ENCODE results near the gene ZNF207. TPM values are rescaled to one million over a fixed set of nuclear protein-coding genes. Genes with fewer than 3 reads are reported as not detected.
A peak's percentile ranks its signal among the peaks of the same experiment; 100 is the strongest.

Gene ZNF207
- total and polyA plus RNA-seq, 2 of the 8 experiments (the other 6 are each of a cell fraction or from before 2014, with no cell fraction given): 268 to 286 TPM

DNA sequence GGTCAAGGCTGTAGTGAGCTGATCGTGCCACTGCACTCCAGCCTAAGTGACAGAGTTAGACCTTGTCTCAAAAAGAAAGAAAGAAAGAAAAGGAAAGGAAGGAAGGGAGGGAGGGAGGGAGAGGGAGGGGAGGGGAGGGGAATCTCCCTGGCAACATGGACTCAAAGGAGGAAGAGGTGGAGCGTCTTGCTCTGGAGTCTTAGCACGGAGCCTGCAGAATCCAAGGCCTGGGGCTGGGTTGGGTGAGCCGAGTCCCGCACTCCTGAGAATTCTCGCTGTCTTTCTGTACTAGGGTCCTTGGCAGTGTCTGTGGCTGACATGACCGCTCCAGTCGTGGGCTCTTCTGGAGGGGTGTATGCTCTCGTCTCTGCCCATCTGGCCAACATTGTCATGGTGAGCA lies 44.9 kb upstream of the ZNF207 start:
- POLR2A ChIA-PET (ENCODE audit: partially characterized antibody): interaction anchor here (0.6 kb wide), 2 partner anchors 50 to 377 kb away, joined by 3 read pairs; no protein-coding TSS in a partner anchor

More for the DNA sequence above, 44.9 kb upstream of the ZNF207 start:
- H3K4me1 ChIP-seq (replicated peaks in 1 of 4; ENCODE audit: control insufficient read depth in 3 of 4, insufficient read depth in 4 of 4, low read length in 3 of 4): peaks cover 17 to 28% (median 21%) of the 10 kb centered on the region in 4 experiments
- H2BK20ac ChIP-seq (ENCODE audit: low read length): peak overlapping the region; percentile 98
- H3K9ac ChIP-seq (replicated peaks in 1 of 4; ENCODE audit: extremely low read depth in 1 of 4, low read depth in 3 of 4, low read length in 3 of 4): no peak overlapping the region
- H3K4me2 ChIP-seq (ENCODE audit: insufficient read depth in 1 of 2, low read depth in 2 of 2, low read length in 2 of 2): peak overlapping the region in 1 of 2 experiments; percentile 54; a peak in 2 of 4 replicates
- 79% methylated on average over 8 of the region's 9 CpGs; no CpG with 5 or more reads in 1 of the 2 experiments for WGBS, 2 experiments (ENCODE audit: extremely low coverage in 1 of 2, insufficient coverage in 1 of 2, insufficient read length in 1 of 2, insufficient replicate concordance in 2 of 2, low coverage in 1 of 2, low lambda C conversion rate in 2 of 2, missing lambda C conversion rate in 1 of 2)
- FAIRE-seq (no peak), DNase-seq (ENCODE audit: low read depth in 1 of 2, low spot score in 2 of 2) (no peak)
- no peak overlapping the region for H3K4me3 ChIP-seq (ENCODE audit: extremely low read depth in 1 of 4, insufficient read depth in 2 of 4, low read depth in 3 of 4, low read length in 4 of 4)
- peak overlapping the region; percentile 13 for H4K5ac ChIP-seq (ENCODE audit: insufficient read length, low read depth, low read length)
- peak overlapping the region; percentile 96 for H2BK5ac ChIP-seq (ENCODE audit: low read depth, low read length)
- H3K23ac ChIP-seq (ENCODE audit: insufficient read length): no peak overlapping the region
- peak overlapping the region; percentile 56; the same call in 1 of the 2 replicates for H3K18ac ChIP-seq (ENCODE audit: extremely low read depth, low read length)
- H4K91ac ChIP-seq (replicated peaks; ENCODE audit: insufficient read length, low read length): peak overlapping the region; percentile 72
- H3K79me2 ChIP-seq (ENCODE audit: control insufficient read depth in 1 of 2, insufficient read depth in 2 of 2, low read length in 2 of 2): no peaks in the 10 kb centered on the region
- H4K8ac ChIP-seq (ENCODE audit: extremely low read depth, insufficient read depth, low read length): no peak overlapping the region
- peak overlapping the region; percentile 97 for H2BK15ac ChIP-seq (ENCODE audit: low read length)
- no peak overlapping the region for H3K27ac ChIP-seq (ENCODE audit: low read depth, low read length)
- peak overlapping the region; percentile 62 for H2BK120ac ChIP-seq (replicated peaks; ENCODE audit: low read depth, low read length)
- CTCF ChIA-PET (ENCODE audit: partially characterized antibody): interaction anchor here (1.5 to 3.1 kb wide), 3 partner anchors 14 to 54 kb away, joined by 3 to 27 read pairs (median 7); no protein-coding TSS in a partner anchor
- no peaks in the 10 kb centered on the region for H3K23me2 ChIP-seq (ENCODE audit: low read depth, low read length)
- peak overlapping the region; percentile 26; the same call in 1 of the 2 replicates for H2AK5ac ChIP-seq (ENCODE audit: low read depth, low read length)
- no peak overlapping the region for H2AFZ ChIP-seq (ENCODE audit: low read length)
- H3K36me3 ChIP-seq (ENCODE audit: control insufficient read depth in 2 of 4, insufficient read depth in 4 of 4, low read length in 3 of 4): peaks cover 0 to 3% (median 0%) of the 10 kb centered on the region in 4 experiments; a peak in 2 of 8 replicates
- H3K79me1 ChIP-seq (ENCODE audit: low read depth, low read length): no peaks in the 10 kb centered on the region
- H4K20me1 ChIP-seq (replicated peaks in 1 of 2; ENCODE audit: control insufficient read depth in 1 of 2, insufficient read depth in 2 of 2, low read length in 2 of 2): no peaks in the 10 kb centered on the region
- TF ChIP-seq POU5F1 (IDR thresholded peaks at IDR 0.05; ENCODE audit: low read depth, low read length) (no peak), RXRA (IDR thresholded peaks at IDR 0.05; ENCODE audit: insufficient read depth, low read depth, low read length) (no peak), CBX8 (IDR thresholded peaks at IDR 0.05; ENCODE audit: borderline replicate concordance, low read depth, low read length) (no peak), KDM4A (IDR thresholded peaks at IDR 0.05; ENCODE audit: low read depth, low read length, severe bottlenecking) (no peak), TBP (IDR thresholded peaks at IDR 0.05; ENCODE audit: low read depth, low read length) (no peak), EP300 (IDR thresholded peaks at IDR 0.05; ENCODE audit: borderline replicate concordance in 1 of 2, low read depth in 2 of 2, low read length in 2 of 2) (no peak), SUZ12 (IDR thresholded peaks at IDR 0.05; ENCODE audit: low read length) (no peak), GTF2F1 (IDR thresholded peaks at IDR 0.05; ENCODE audit: borderline replicate concordance, low read depth, low read length) (no peak), POLR2A (IDR thresholded peaks at IDR 0.05; ENCODE audit: control extremely low read depth in 1 of 2, low read depth in 2 of 2, low read length in 2 of 2) (no peak), HDAC6 (IDR thresholded peaks at IDR 0.05; ENCODE audit: low read depth, low read length) (no peak), SRF (IDR thresholded peaks at IDR 0.05; ENCODE audit: low read depth, low read length) (no peak), BCL11A (IDR thresholded peaks at IDR 0.05; ENCODE audit: low read depth in 2 of 2, low read length in 2 of 2) (no peak)
- TF ChIP-seq, protein P1, sequence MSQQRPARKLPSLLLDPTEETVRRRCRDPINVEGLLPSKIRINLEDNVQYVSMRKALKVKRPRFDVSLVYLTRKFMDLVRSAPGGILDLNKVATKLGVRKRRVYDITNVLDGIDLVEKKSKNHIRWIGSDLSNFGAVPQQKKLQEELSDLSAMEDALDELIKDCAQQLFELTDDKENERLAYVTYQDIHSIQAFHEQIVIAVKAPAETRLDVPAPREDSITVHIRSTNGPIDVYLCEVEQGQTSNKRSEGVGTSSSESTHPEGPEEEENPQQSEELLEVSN (IDR thresholded peaks at IDR 0.05): no peak
- H3K4ac ChIP-seq (replicated peaks; ENCODE audit: insufficient read length, low read depth, low read length): peak overlapping the region; percentile 46
- H3K9me3 ChIP-seq (ENCODE audit: insufficient read depth in 2 of 2, low read depth in 1 of 2, low read length in 1 of 2): no peaks in the 10 kb centered on the region
- no peak overlapping the region for H3K56ac ChIP-seq (replicated peaks; ENCODE audit: insufficient read length, low read depth, low read length)
- H3K27me3 ChIP-seq (replicated peaks in 1 of 4; ENCODE audit: control insufficient read depth in 3 of 4, extremely low read depth in 1 of 4, insufficient read depth in 3 of 4, low read length in 3 of 4): no peaks in the 10 kb centered on the region
- no peak overlapping the region for H3K14ac ChIP-seq (ENCODE audit: insufficient read length)
- H2BK12ac ChIP-seq (ENCODE audit: low read depth, low read length): peak overlapping the region; percentile 90; the same call in 1 of the 2 replicates
